GM13977 (cell line): ENCODE data around the gene SHH.

Source experiments
- DNase-seq: peaks from one replicate; pipeline ENCODE4 v3.0.0; 2012; ENCODE audit warnings: low spot score
- CTCF ChIP-seq: IDR thresholded peaks from 2 replicates; pipeline ENCODE4 v1.5.1; 2012; ENCODE audit warnings: mild to moderate bottlenecking, control low read depth; ENCODE audit not compliant: insufficient read depth; ENCODE audit errors: extremely low read depth, missing control alignments
- in situ Hi-C: fragments of 300-500 bp; cut with MboI; formaldehyde crosslinking; loops from one replicate; pipeline ENCODE4 v1.12.0; 2022; ENCODE audit warnings: low sequenced_read_pairs, low pct_unique_long_range_greater_than_20kb, mixed read lengths, inconsistent platforms; ENCODE audit not compliant: unreplicated experiment

The SHH gene

GRCh38 chr7:155762655-155763054 lies 49.6 kb downstream of the SHH start:
- no peak for DNase-seq
- in situ Hi-C loops = loop anchor here (10.0 kb wide), 1 partner anchor 158 kb away; no protein-coding TSS in a partner anchor
- TF ChIP-seq CTCF = no peak

- TF ChIP-seq CTCF = no peak
- DNase-seq = no peak
- in situ Hi-C loops = loop anchor here (10.0 kb wide), 1 partner anchor 157 kb away; no protein-coding TSS in a partner anchor
Observed at GRCh38 chr7:155762036-155762435, 50.2 kb downstream of the SHH start.

- no peak for TF ChIP-seq CTCF
- in situ Hi-C loops = loop anchor here (10.0 kb wide), 1 partner anchor 156 kb away; no protein-coding TSS in a partner anchor
- no peak for DNase-seq
Observed at GRCh38 chr7:155761162-155761561, 51.1 kb downstream of the SHH start.

DNA sequence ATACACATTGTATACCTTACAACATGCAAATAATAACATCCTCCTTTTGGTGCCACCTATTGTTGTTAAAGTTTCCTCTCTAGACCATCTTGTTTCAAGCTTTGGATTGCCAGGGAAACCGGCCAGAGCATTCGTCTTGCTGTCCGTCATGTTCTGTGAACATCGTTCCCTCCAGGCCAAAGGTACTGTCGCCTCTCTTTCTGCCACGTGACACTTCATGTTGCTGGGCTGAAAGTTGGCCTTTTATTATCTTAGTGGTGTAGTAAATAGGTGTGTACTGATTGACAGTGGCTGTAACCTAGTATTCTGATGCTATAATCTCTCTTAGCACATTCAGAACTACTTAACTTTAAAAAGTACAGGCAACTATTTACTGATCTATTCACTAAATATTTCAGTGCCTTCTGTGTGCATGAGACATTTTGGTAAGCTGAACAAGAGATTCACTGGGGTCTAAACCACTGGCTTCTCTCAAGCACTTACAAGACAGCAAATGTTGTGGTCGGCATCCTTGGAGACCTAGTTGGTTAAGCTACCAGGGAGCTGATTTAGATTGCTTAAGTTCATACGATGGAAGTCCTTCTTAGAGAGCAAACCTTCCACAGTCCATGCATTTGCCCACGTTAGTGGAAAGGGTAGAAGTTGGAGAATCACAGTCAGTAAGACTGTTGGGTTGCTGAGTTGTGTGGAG lies 52.4 kb downstream of the SHH start:
- no peak for TF ChIP-seq CTCF
- in situ Hi-C loops = loop anchor here (10.0 kb wide), 1 partner anchor 155 kb away; no protein-coding TSS in a partner anchor
- DNase-seq = no peak

- in situ Hi-C loops = no loop called here
- DNase-seq = no peak
- TF ChIP-seq CTCF = no peak
Observed at GRCh38 chr7:155758348-155758747, 53.9 kb downstream of the SHH start.

- no peak for DNase-seq
- TF ChIP-seq CTCF = no peak
- in situ Hi-C loops = no loop called here
Observed at GRCh38 chr7:155756322-155756721, 55.9 kb downstream of the SHH start.
